HG02759 (cell line): ENCODE results near the gene RAB33B.
"Not testable (repeated sequence)": the region's sequence is repeated elsewhere in the genome, so short reads cannot be mapped to it uniquely, and the experiment has no call there.

Source experiments
- ATAC-seq: cut with Tn5 transposase; IDR thresholded peaks from one replicate; pipeline ENCODE4 v1.9.1; 2021; ENCODE audit warnings: mild to moderate bottlenecking, moderate library complexity; ENCODE audit not compliant: unreplicated experiment

The RAB33B gene

GRCh38 chr4:139454111-139455045 is at the start of gene RAB33B:
RAB33B (plus strand) TSS chr4:139454121; CDS start chr4:139454196, 75 bp downstream.
- peak; percentile 1 for ATAC-seq

GRCh38 chr4:139410312-139410711 is 43.6 kb upstream of the RAB33B start:
- ATAC-seq = no peak

GRCh38 chr4:139414671-139415210 is 39.2 kb upstream of the RAB33B start:
- ATAC-seq = not testable (repeated sequence)

GRCh38 chr4:139416073-139416673 is 37.7 kb upstream of the RAB33B start:
- peak; percentile 45 for ATAC-seq

- peak; percentile 59 for ATAC-seq
These were observed 34.5 kb upstream of the RAB33B start for GRCh38 chr4:139419388-139419914.

GRCh38 chr4:139420652-139421051 is 33.3 kb upstream of the RAB33B start:
- ATAC-seq = no peak

GRCh38 chr4:139436122-139436521 is 17.8 kb upstream of the RAB33B start:
- ATAC-seq = no peak

GRCh38 chr4:139438141-139438540 is 15.8 kb upstream of the RAB33B start:
- ATAC-seq = no peak

GRCh38 chr4:139441029-139441428 is 12.9 kb upstream of the RAB33B start:
- no peak for ATAC-seq

- ATAC-seq = no peak
These were observed 10.3 kb upstream of the RAB33B start for GRCh38 chr4:139443661-139444060.

- not testable (repeated sequence) for ATAC-seq
These were observed 9.0 kb upstream of the RAB33B start for GRCh38 chr4:139444881-139445280.

GRCh38 chr4:139447078-139447477 is 6.8 kb upstream of the RAB33B start:
- not testable (repeated sequence) for ATAC-seq

GRCh38 chr4:139450586-139450985 is 3.3 kb upstream of the RAB33B start:
- ATAC-seq = no peak

GRCh38 chr4:139451997-139452396 is 1.9 kb upstream of the RAB33B start:
- no peak for ATAC-seq

GRCh38 chr4:139453041-139453370 is 915 bp upstream of the RAB33B start:
- ATAC-seq = peak; percentile 44

GRCh38 chr4:139453371-139454110 is 380 bp upstream of the RAB33B start:
- peak; percentile 90 for ATAC-seq

GRCh38 chr4:139455126-139455538 is 1.2 kb downstream of the RAB33B start:
- no peak for ATAC-seq

- no peak for ATAC-seq
These were observed 3.4 kb downstream of the RAB33B start for GRCh38 chr4:139457318-139457717.

GRCh38 chr4:139458543-139458942 is 4.6 kb downstream of the RAB33B start:
- ATAC-seq = no peak

- ATAC-seq = no peak
These were observed 5.1 kb downstream of the RAB33B start for GRCh38 chr4:139458999-139459398.

- ATAC-seq = no peak
These were observed 6.6 kb downstream of the RAB33B start for GRCh38 chr4:139460565-139460964.
